Ovary (tissue), 3 donors: ENCODE results near the gene LRRC43.

Experiments
- CTCF ChIP-seq, 3 donors: fragments of 450-650 bp in 2 of 3; fragments of 200-600 bp in 1 of 3; IDR thresholded peaks; one replicate each; pipeline versions ENCODE4 v1.5.1 to v1.8.0; 2016 to 2022; ENCODE audit warnings: antibody characterized with exemption in 3 of 3, mild to moderate bottlenecking in 1 of 3
- EP300 ChIP-seq: sonication (generic); formaldehyde crosslinking; IDR thresholded peaks from one replicate; pipeline ENCODE4 v1.6.1; 2017; ENCODE audit warnings: antibody characterized with exemption
- POLR2A ChIP-seq: fragments of 450-650 bp; IDR thresholded peaks from one replicate; pipeline ENCODE4 v1.6.1; 2017; ENCODE audit warnings: antibody characterized with exemption, mild to moderate bottlenecking, moderate library complexity
- donor health status: DM: no; HTN: no; CAD: no.

GRCh38 chr12:122204167-122205052, 21.5 kb downstream of the LRRC43 start:
- TF ChIP-seq CTCF (IDR thresholded peaks at IDR 0.05) (no peak), POLR2A (no peak), EP300 (no peak)
